Body of pancreas (tissue), 4 donors: ENCODE data around the gene VWA5B1.

Experiments used
- POLR2A ChIP-seq, 3 donors: fragments of 450-650 bp; IDR thresholded peaks; one replicate each; pipeline ENCODE4 v1.6.1; 2016; ENCODE audit warnings: antibody characterized with exemption in 3 of 3, mild to moderate bottlenecking in 2 of 3
- TF ChIP-seq, protein P1 (sequence below), 7 experiments: fragments of 450-650 bp in 4 of 7; fragments of 200-600 bp in 3 of 7; sonication (generic) in 3 of 7; IDR thresholded peaks; one replicate each; pipeline ENCODE4 v1.5.1; 2016 to 2019; ENCODE audit warnings: antibody characterized with exemption in 7 of 7

GRCh38 chr1:20376171-20376570, 85.5 kb downstream of the VWA5B1 start:
- TF ChIP-seq, protein P1, sequence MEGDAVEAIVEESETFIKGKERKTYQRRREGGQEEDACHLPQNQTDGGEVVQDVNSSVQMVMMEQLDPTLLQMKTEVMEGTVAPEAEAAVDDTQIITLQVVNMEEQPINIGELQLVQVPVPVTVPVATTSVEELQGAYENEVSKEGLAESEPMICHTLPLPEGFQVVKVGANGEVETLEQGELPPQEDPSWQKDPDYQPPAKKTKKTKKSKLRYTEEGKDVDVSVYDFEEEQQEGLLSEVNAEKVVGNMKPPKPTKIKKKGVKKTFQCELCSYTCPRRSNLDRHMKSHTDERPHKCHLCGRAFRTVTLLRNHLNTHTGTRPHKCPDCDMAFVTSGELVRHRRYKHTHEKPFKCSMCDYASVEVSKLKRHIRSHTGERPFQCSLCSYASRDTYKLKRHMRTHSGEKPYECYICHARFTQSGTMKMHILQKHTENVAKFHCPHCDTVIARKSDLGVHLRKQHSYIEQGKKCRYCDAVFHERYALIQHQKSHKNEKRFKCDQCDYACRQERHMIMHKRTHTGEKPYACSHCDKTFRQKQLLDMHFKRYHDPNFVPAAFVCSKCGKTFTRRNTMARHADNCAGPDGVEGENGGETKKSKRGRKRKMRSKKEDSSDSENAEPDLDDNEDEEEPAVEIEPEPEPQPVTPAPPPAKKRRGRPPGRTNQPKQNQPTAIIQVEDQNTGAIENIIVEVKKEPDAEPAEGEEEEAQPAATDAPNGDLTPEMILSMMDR (IDR thresholded peaks at IDR 0.05): no peak
- TF ChIP-seq POLR2A (IDR thresholded peaks at IDR 0.05): no peak
